Activated CD4-positive, CD25-positive, alpha-beta regulatory T cell treated with anti-CD3 and anti-CD28 coated beads, Interleukin-2, amount 50 U/mL, for 24 hours (primary cell): ENCODE results near the gene STMND1.

Source experiments
- ATAC-seq, 2 donors: fragments of 150-1000 bp; cut with Tn5 transposase; one replicate each; pipeline ENCODE4 v1.10.0; 2021; ENCODE audit warnings: mild to moderate bottlenecking in 1 of 2, moderate library complexity in 1 of 2

STMND1 gene

DNA sequence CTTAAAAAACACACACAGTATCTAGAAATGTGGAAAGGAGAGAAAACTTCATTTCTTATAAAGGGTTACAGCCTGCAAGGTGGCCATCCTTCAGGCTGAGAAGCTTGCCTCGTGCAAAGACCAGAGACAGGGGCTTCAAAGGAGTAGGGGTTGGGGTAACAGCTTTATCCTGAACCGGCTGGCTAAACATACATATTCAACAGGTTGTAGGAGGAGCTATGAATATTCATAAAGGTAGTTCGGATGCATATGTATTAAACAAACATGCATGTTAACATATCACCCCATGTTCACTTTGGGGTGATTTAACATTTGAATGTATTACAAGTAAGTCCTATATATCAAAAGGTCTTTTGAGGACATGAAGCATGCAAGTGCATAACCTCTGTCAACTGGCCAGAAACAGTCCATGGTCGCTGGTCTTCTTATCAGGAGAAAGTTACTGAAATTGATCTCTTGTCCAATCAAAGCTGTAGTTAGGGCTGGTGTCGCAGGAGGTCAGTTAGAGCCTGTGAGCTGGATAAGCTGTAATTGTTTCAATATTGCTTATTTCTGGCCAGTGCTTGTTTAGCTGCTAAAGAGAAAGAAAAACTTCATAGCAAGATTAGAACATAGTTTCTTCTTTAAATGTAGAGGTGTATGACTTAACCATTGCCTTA is 2.3 kb upstream of the STMND1 start:
- ATAC-seq: no peak

DNA sequence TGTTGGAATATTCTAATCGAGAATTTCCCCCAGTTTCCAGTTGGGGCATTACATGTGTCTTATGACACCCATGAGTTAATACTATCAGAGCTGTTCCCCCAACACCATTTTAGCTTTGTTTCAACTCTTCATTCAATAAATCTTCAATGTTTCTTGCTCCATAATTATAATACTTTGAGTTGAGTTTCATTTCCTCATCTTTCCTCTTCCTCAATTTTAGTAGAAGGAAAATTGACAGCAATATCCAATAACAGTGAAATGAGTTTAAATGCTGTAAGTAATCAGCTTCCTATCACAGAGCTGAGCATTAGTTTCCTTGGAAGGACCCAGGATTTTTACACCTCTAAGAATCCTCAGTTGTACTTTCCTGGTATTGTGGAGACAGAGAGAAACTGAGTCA is 1.0 kb upstream of the STMND1 start:
- ATAC-seq: no peak

DNA sequence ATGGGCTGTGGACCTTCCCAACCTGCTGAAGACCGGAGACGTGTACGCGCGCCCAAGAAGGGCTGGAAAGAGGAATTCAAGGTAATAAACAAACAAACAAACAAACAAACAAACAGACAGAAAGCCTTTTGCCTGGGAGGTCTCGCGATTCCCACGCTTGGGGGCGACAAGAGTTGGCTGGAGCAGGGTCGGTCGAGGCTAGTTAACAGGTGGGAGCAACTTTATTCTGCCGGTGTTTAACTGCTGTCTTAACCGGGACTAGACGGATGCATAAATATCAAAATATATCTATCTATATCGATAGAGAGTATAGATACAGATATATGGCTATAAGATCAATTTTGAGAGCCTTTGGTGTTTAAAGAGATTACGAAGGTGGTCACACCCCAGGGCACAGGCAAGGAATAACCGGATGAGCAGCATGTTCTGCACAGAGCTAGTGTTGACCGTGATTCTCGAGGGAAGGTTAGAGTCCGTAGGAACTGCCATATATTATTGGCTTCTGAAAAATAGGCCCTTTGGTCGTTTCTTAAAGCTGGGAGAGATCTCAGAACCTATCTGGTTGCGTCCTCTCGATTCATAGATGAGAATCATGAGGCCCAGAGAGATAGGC is 514 bp downstream of the STMND1 start:
- ATAC-seq: no peak

DNA sequence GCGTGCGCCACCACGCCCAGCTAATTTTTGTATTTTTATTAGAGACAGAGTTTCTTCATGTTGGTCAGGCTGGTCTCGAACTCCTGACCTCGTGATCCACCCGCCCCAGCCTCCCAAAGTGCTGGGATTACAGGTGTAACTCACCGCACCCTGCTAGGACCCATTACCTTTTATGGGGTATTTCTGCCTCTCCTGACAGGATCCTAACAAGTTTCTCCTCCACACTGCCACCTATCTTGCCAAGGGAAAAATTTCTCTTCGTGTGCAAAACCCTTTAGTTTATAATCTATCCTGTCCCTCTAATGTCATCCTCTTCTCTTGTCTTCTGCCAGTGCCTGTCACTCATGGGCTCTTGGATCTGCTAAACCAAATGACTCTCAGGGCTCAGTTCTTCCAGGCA is 1.9 kb downstream of the STMND1 start:
- no peak for ATAC-seq

DNA sequence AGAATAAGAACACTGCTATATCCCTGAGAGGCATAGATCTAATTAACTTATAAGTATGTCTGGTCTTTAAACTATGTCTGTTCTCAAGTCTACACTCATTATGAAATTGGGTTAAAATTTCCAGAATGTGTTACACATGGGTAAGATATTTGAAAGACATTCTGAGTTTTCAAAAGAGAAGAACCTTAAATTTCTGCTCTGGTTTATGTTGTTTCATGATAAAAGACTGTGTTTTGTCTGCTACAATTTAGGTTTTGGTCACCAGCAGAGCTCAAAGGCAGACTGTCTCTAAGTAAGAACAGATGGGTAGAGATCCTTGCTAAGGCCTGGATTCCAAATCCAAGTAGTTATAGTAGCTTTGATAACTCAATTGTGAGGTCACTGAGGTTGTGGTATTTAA is 6.0 kb downstream of the STMND1 start:
- no peak for ATAC-seq

DNA sequence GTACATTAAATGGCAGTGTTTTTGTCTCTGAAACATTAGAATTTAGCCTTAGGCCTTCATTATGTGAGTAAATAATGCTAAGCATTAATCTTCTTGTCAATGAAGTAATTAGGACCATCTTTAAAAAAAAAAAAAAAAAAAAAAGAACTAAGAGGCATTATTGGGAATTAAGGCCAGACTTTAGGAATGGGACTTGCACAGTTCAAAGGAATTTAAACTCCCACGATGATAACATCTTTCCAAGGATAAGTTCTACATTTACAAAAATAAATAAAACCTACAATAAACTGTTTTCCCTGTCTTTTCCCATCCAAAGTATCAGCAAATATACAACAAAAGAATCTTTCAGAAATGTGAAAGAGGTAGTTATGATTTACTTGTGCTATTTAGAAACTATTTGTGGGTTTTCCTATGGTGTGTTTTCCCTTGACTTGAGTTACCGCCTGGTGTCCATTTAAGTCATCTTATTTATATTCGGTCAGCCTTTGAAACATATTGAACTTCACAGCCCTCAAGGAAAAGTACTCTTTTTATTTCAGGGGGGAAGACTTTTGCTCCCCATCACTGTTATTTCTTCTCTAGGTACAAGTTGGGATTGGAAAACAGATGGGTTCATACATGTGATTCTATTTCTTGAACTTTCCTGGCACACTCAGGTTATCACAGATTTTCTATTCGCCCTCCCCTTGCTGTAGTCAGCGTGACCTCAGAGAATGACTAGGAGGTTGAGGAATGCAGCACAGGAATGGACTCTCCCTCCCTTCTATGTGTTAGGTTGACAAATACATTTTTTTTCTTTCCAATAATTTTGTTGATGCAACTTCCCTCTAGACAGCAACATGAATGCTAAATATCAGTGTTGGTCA is 13.6 kb downstream of the STMND1 start:
- ATAC-seq: no peak

DNA sequence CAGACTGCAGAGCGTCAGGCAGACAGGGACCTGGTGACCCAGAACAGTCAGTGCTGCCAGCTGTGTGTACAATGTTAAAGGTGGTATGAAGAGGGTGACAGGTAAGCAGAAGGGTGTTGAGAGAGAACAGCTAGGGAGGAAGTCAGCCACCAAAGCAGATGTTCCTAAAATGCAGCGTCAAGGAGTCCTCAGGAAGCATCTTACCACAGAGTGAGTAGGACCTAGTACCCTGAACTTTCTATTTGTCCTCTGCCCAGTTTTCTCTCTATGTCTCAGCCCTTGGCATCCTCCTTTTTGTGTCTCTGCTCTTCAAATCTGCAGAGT is 14.2 kb downstream of the STMND1 start:
- no peak for ATAC-seq

DNA sequence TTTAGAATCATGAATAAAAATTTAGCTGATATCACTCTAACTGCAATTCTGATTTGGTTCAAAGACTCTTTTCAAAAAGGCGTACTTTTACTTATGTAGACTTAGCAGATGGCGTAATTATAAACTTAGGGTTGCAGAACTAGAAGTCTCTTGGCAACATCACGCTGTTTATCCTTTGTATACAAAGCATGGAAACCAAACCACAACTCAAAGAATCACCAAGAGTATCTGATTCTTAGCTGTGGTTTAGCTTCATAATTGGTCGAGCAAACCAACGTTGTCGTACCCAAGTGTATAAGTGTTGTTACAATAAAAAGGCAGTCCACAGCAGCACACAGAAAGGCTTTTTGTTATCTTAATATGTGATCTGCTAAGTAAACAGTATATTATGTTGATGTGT is 18.2 kb downstream of the STMND1 start:
- ATAC-seq: no peak

DNA sequence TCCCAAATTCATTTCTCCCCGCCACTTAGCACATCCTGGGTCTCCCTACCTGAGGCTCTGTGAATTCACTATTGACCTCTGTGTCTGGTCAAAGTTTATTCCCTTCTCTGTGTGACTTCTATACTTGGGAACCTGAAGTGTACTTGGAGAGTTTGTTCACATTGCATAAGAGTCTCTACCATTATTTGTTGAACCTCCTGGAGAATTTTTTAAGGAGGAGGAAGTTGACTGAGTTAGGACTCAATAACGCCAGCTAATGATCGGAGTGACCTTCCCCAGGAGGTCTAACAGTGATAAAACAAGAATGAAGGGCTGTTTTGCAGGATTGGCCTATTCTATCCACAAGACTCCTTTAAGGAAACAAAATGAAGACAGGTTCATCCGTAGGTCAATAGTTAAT is 23.6 kb downstream of the STMND1 start:
- ATAC-seq: no peak

DNA sequence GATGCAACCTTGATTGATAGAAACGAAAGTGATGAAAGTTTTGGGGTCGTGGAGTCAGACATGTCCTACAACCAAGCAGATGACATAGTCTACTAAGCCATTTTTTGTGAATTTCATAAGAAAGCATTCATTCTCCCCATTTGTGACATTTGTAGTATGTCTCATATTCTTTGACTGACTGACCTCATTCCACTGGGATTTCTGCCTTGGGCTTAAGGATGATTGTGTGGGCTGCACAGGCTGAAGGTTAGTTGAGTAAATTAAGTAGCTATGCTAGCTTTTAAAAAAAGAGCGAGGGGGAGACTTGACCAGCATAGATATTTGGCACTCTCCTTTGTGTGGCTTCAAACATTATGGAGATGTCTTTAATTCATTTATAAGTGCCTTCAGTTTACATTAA is 28.9 kb downstream of the STMND1 start:
- no peak for ATAC-seq

DNA sequence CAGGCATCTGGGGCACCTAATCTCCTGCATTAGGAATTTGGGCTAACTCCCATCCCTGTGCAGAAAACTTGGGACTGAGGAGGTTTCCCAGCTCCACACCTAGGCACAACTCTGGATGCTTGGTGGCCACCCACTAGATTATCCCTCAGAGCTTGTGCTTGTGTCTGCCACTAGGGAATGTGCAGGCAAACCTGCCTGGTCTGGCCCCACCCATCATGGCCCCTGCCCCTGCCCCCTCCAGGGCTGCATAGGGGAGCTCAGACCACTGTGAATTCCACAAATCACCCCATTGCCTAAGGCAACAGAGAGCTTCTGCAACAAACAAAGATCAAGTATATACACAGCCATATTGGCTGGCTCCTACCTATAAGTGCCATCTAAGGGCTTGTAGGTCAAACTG is 31.1 kb downstream of the STMND1 start:
- ATAC-seq: no peak

DNA sequence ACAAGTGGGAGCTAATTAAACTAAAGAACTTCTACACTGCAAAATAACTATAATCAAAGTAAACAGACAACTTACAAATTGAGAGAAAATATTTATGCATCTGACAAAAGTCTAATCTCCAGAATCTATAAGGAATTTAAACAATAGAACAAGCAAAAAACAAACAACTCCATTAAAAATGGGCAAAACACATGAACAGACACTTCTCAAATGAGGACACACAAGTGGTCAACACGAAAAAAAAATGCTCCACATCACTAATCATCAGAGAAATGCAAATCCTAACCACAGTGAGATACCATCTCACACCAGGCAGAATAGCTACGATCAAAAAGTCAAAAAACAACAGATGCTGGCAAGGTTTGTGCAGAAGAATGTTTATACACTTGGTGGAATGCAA is 36.2 kb downstream of the STMND1 start:
- no peak for ATAC-seq

DNA sequence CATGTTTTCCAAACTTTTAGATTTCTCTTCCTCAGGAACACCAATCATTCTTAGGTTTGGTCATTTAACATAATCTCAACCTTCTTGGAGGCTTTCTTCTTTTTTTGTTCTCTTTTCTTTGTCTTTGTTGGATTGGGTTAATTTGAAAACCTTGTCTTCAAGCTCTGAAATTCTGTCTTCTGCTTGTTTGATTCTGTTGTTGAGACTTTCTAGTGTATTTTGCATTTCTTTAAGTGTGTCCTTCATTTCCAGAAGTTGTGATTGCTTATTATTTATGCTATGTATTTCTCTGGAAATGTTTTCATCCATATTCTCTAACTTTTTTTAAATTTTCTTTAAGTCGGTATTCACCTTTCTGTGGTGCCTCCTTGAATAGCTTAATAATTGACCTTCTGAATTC is 42.2 kb downstream of the STMND1 start:
- ATAC-seq: no peak

DNA sequence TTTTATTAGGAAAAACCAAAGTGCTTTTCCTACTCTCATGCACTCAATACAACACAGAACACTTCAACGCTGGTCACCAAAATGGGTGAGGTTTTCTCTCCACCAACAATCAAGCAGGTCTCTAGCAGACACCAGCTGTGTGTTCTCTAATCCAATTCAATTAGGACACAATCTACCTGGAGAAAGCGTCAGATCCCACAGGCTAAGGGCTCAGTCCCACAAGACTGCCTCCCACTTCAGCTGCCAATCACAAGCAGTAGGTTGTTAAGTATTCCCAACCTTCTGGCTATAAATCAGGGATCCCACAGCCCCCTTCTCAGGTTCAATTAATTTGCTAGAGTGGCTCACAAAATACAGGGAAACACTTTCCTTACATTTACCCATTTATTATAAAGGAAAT is 47.7 kb downstream of the STMND1 start:
- no peak for ATAC-seq

DNA sequence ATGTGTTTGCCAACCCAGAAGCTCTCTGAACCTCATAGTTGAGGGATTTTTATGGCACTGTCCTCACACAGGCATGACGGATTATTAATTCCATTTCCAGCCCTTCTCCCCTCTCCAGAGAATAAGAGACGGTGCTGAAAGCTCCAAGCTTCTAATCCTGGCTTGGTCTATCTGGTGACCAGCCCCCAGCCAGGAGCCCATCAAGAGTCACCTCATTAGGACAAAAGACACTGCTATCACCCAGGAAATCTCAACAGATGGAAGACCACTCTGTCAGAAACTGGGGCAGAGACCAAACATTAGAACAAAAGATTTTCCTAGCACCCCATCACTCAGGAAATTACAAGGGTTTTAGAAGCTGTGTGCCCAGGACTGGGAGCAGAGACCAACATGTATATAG is 48.2 kb downstream of the STMND1 start:
- ATAC-seq: no peak

DNA sequence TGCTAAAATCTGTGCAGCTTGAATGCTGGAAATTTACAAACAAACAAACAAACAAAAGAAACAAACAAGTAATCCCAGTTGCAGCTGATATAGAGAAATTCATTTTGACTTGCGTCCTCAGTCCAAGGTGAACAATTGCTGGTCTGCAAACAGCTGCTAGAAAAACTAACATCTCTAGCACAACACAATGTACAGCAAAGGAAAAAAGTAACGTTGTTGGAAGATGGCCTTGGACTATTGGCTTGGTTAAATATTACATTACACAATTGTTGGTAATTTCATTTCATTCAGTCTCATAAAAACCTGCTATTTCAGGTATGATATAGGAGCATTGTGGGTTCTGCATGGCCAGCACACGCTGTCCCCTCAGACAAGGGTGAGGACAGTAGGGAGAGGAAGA is 50.0 kb downstream of the STMND1 start:
- no peak for ATAC-seq

DNA sequence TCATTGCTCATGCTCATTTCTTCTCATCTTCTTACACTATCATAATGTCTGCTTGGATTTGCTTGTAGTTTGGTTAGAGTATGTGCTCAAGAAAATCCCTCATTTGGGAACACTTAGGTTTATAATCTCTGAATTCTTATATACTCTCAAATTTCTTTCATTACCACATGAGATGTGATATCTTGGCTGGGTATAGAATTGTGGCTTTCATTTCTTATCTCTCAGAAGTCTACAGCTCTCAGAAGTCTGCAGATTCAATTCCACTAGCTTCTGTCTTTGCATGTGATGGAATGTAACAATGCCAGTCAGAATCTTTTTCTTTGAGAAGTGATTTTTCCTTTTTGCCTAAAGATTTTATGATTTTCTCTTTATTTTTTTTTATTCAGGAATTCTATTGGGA is 50.9 kb downstream of the STMND1 start:
- ATAC-seq: no peak

DNA sequence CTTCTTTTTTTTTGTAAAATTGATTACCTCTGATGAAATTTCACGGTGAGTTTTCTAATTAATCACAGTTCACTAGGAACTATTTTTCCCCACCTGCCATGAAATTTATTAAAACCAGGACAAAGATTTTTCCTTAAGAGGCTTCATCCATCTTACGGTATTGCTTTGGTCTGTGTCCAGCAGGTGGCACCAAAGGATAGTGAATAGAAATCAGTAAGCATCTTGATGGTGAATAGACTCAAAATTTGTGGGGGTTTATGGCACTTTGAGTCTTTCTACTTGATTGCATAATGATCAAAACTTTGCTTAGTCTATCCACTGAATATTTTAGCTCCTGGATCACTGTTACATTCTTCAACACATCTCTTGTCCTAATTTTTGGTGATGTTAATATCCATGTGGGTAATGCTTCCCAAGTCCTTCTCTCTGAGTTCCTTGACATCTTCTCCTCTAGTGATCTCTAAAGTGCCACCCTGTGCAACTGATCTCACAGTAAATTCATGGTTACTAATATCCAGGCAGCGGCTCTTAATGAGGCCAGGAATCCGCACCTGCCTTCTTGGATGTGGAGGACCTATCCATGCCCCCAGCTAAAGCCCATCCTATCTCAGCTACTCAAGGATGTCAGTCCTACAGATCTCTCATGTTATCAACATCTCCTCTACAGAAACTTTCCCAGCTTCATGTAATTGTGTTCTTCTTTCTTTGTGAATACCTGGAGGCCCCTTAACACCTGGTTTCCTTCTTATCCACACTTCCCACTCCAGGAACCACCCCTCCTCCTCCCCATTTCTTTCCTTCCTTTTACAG is 54.5 kb downstream of the STMND1 start:
- ATAC-seq: no peak

DNA sequence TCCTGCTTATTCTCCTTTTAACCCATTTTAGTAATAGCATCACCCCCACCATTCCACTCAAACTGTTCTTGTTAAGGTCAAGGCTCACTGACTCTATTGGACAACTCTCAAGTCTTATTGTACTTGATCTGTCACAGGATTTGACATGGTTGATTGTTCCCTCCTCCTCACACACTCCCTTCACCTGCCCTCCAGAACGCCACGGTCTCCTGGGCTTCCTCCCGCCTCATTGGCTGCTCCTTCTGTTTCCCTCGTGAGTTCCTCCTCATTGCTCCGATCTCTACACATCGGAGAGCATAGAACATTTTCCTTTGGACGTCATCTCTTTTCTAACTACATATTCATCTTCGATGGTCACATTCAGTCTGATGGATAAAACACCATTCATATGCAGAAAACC is 55.1 kb downstream of the STMND1 start:
- no peak for ATAC-seq

DNA sequence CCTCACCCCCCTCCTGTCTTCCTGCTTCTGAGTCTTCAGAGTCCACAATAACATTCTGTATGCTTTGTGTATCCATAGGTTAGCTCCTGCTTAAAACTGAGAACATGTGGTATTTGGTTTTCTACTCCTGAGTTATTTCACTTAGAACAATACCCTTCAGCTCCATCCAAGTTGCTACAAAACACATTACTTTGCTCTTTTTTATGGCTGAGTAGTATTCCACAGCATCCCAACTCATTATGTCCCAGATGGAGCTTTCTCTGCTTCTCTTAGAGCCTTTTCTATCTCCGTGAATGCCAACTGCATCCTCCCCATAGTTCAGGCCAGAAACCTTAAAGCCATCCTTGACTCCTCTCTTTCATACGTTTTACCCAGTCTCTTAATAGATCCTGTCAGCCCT is 55.8 kb downstream of the STMND1 start:
- ATAC-seq: no peak

DNA sequence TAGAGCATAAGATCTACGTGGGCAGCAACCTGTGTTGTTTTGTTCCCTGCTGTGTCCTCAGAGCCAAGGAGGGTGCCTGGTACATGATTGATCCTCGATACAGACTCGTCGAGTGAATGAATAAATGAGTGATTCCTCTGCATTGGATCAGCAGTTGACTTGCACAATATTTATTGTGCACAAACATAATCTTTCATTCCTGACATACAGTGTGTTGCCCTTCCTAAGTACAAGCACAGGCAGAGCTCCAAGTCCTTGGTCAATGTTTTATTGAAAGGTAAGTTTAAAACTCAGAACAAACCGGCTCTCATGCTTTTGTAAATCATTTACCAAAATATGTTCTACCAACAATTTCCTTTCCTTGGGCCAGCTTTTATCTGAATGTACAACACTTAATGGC is 57.4 kb downstream of the STMND1 start:
- no peak for ATAC-seq

DNA sequence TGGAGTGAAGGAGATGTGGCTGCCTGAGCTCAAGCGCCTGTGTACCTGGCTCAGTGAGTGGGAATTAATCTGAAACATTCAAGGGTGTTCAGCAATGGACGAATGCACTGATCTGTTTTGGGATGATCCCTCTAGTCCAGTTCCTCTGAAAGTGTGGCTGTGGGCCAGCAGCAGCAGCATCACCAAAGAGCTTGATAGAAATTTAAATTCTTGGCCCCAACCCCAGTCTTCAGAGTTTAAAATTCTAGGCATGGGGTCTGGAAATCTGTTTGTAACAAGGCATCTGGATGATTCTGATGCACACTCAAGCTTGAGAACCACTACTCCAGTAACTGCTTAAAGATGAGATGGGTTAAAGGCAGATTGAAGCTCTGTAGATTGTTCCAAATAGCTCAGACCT is 59.2 kb downstream of the STMND1 start:
- ATAC-seq: no peak

DNA sequence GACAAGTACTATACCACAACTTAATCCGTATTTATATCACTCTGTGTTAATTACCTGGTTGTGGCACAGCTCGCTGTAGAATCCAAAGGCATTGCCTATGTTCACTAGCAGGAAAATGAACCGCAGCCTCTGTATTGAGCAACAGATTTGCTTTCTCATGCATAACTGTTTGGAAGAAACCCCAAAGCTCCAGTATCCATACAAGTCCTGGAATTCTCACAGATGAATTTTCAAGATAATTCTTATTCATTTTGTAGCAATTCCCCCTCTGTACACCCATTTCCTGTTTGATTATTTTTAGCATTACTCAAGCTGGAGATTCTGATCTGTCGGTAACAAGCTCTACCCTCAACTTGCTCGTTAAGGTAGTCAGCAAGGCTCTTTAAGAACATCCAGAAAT is 63.5 kb downstream of the STMND1 start:
- ATAC-seq: no peak
